Motor neuron (in vitro differentiated cells): ENCODE results near the gene AGPS. TPM values are rescaled to one million over a fixed set of nuclear protein-coding genes. Genes with fewer than 3 reads are reported as not detected.

Source experiments
- ATAC-seq, 8 experiments: fragments of 200-7000 bp; cut with Tn5 transposase; replicated peaks in 6 of 8; 2 replicates each; pipeline ENCODE4 v1.8.0; 2021; ENCODE audit warnings: mild to moderate bottlenecking in 8 of 8, moderate library complexity in 8 of 8
- H3K27ac ChIP-seq, 2 donors: fragments of 250-450 bp; sonication (Bioruptor Pico); 2 replicates each; pipeline ENCODE4 v1.9.0; 2021; ENCODE audit warnings: antibody characterized with exemption in 2 of 2, mild to moderate bottlenecking in 2 of 2, moderate library complexity in 1 of 2
- H3K4me1 ChIP-seq, 2 donors: fragments of 250-450 bp; sonication (Bioruptor Pico); replicated peaks in 1 of 2; 2 replicates each; pipeline ENCODE4 v1.6.1; 2021; ENCODE audit warnings: antibody characterized with exemption in 2 of 2, mild to moderate bottlenecking in 2 of 2, moderate library complexity in 1 of 2
- H3K4me3 ChIP-seq, 5 donors: fragments of 250-450 bp; sonication (Bioruptor Pico); 2 replicates each; pipeline ENCODE4 v1.9.0; 2021; ENCODE audit warnings: antibody characterized with exemption in 5 of 5, mild to moderate bottlenecking in 5 of 5, moderate library complexity in 4 of 5
- WGBS, 10 experiments: fragments of 450-650 bp; shearing (Covaris generic); methylation state at CpG; one replicate each; pipeline ENCODE4 v1.0.0; 2022; 5-methylcytosine and 5-hydroxymethylcytosine counted together
- in situ Hi-C, 9 experiments: fragments of 400-800 bp; cut with MboI; loops; one replicate each; pipeline ENCODE4 v1.15.0; 2021; ENCODE audit warnings: low sequenced_read_pairs in 9 of 9, low pct_unique_long_range_greater_than_20kb in 2 of 9; ENCODE audit not compliant: unreplicated experiment in 9 of 9
- total RNA-seq, 8 experiments: library from RNA; unstranded; fragments of 300-600 nt; gene quantifications; 2 replicates each; pipeline versions ENCODE4 v1.2.3 to v1.2.4, GENCODE V29; 2022

The AGPS gene
- total RNA-seq, 8 experiments from 2014 or later, result 21.6 to 62.4 (median 30.2) TPM

GRCh38 chr2:177532567-177532966, 140.0 kb downstream of the AGPS start:
- in situ Hi-C loops, result no loop called here
- H3K4me1 ChIP-seq, result peaks cover 10 to 33% of the 10 kb centered on the region in 2 donors
- 80 to 100% (median 100%) methylated on average over 1 of the region's 1 CpG; no CpG with 5 or more reads in 5 of the 10 experiments for WGBS, 10 experiments
- H3K4me3 ChIP-seq, result no peak overlapping the region
- peak in 1 of 8 experiments; percentile 7 for ATAC-seq
- H3K27ac ChIP-seq, result no peak overlapping the region

DNA sequence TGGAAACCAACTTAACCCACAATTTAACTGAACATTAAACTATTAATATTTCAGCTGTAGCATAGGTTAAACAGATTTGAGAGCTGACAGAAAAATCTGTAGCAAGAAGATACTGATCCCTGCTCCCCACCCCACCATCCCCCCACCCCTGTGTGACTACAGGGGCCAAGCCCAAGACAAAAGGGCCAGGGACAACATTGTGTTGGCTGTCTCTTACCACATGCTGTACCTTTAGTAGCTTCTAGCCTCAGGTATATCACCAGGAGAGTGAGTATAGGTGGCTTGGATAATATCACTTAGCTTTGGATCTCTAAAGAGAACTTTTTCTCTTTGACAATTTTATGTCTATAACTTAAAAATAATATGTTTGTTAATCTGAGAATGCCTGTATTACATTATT, 140.7 kb downstream of the AGPS start:
- no peak overlapping the region for H3K4me3 ChIP-seq
- ATAC-seq, result no peak
- in situ Hi-C loops, result no loop called here

GRCh38 chr2:177535000-177535399, 142.4 kb downstream of the AGPS start:
- Histone ChIP-seq H3K4me3 (no peak overlapping the region), H3K27ac (no peak overlapping the region), H3K4me1 (peaks cover 10 to 46% of the 10 kb centered on the region in 2 donors)
- no peak for ATAC-seq
- in situ Hi-C loops, result no loop called here

More for the DNA sequence above, 140.7 kb downstream of the AGPS start:
- Histone ChIP-seq H3K4me1 (peaks cover 10 to 40% of the 10 kb centered on the region in 2 donors), H3K27ac (no peak overlapping the region)

- no peak overlapping the region for H3K4me3 ChIP-seq
- peak in 5 of 8 experiments; percentile 12 to 66 (median 22) for ATAC-seq
- 20 to 94% (median 68%) methylated on average over 1 to 3 of the region's 3 CpGs; no CpG with 5 or more reads in 3 of the 10 experiments for WGBS, 10 experiments
- H3K4me1 ChIP-seq, result peaks cover 10 to 38% of the 10 kb centered on the region in 2 donors
- in situ Hi-C loops, result no loop called here
- no peak overlapping the region for H3K27ac ChIP-seq
These were observed 143.5 kb downstream of the AGPS start for GRCh38 chr2:177535958-177536504.

DNA sequence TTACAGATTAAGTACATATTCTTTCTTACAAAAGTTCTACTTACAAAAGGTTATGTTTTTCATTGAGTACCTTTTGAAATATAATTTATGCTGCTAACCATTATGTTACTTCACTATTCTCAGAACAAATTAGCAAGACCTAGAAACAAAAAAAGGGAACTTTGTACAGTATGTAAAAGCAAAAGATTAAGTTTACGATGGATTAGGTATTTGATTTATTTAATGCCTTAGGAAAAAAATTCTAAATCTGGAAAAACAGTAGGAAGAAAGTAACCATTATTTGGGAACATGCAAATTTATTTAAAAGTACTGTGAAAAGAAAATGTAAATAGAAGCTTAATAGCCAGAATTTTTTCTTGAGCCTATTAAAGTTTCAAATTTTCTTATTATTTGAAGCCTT, 144.6 kb downstream of the AGPS start:
- Histone ChIP-seq H3K27ac (no peak overlapping the region), H3K4me1 (peaks cover 10 to 36% of the 10 kb centered on the region in 2 donors), H3K4me3 (no peak overlapping the region)
- peak in 1 of 8 experiments; percentile 61 for ATAC-seq
- WGBS, 10 experiments, result 0 to 100% (median 100%) methylated on average over 1 of the region's 1 CpG; no CpG with 5 or more reads in 1 of the 10 experiments
- in situ Hi-C loops, result no loop called here

GRCh38 chr2:177537636-177538035, 145.1 kb downstream of the AGPS start:
- WGBS, 10 experiments, result 0 to 75% (median 39%) methylated on average over 1 to 3 of the region's 3 CpGs
- peak in 2 of 8 experiments; percentile 32 to 63 for ATAC-seq
- in situ Hi-C loops, result no loop called here
- Histone ChIP-seq H3K27ac (no peak overlapping the region), H3K4me3 (no peak overlapping the region), H3K4me1 (peaks cover 10 to 36% of the 10 kb centered on the region in 2 donors)

DNA sequence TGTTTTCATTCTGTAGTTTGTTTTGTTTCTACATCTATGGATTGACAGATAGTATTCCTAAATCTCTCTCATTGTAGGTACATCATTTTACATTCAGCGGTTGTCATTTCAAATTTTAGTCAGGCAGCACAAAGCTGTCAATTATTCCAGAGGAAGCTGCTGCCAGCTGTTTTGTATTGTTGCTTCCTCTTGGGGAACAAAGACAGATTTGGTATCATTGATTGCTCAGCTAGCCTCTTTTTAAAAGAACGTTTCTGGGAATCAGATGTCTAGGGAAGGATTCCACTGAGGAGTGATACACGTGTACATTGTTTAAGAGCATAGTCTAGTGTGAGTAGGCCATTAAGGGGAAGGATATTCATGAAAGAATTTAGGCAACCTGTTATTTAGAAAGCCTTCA, 145.8 kb downstream of the AGPS start:
- ATAC-seq, result no peak
- Histone ChIP-seq H3K4me3 (no peak overlapping the region), H3K4me1 (peaks cover 10 to 36% of the 10 kb centered on the region in 2 donors), H3K27ac (no peak overlapping the region)
- 14 to 100% (median 54%) methylated on average over 1 to 3 of the region's 3 CpGs; no CpG with 5 or more reads in 1 of the 10 experiments for WGBS, 10 experiments
- in situ Hi-C loops, result no loop called here

GRCh38 chr2:177540283-177540682, 147.7 kb downstream of the AGPS start:
- WGBS, 10 experiments, result 100% methylated on average over 1 of the region's 1 CpG; no CpG with 5 or more reads in 5 of the 10 experiments
- no peak for ATAC-seq
- peaks cover 10 to 37% of the 10 kb centered on the region in 2 donors for H3K4me1 ChIP-seq
- no peak overlapping the region for H3K4me3 ChIP-seq
- H3K27ac ChIP-seq, result no peak overlapping the region
- in situ Hi-C loops, result no loop called here

GRCh38 chr2:177541258-177541991, 148.9 kb downstream of the AGPS start:
- no peak overlapping the region for H3K4me3 ChIP-seq
- peaks cover 3 to 26% of the 10 kb centered on the region in 2 donors for H3K4me1 ChIP-seq
- H3K27ac ChIP-seq, result no peak overlapping the region
- no peak for ATAC-seq
- in situ Hi-C loops, result no loop called here

- ATAC-seq, result no peak
- in situ Hi-C loops, result no loop called here
- peaks cover 0 to 16% of the 10 kb centered on the region in 2 donors for H3K4me1 ChIP-seq
- H3K27ac ChIP-seq, result no peak overlapping the region
- no peak overlapping the region for H3K4me3 ChIP-seq
These were observed 149.8 kb downstream of the AGPS start for GRCh38 chr2:177542396-177542795.

GRCh38 chr2:177543007-177543760, 150.6 kb downstream of the AGPS start:
- Histone ChIP-seq H3K4me1 (peaks cover 0 to 8% of the 10 kb centered on the region in 2 donors), H3K4me3 (no peak overlapping the region), H3K27ac (no peak overlapping the region)
- WGBS, 10 experiments, result 16 to 100% (median 92%) methylated on average over 1 to 5 of the region's 6 CpGs; no CpG with 5 or more reads in 1 of the 10 experiments
- in situ Hi-C loops, result no loop called here
- peak in 2 of 8 experiments; percentile 34 to 92 for ATAC-seq

DNA sequence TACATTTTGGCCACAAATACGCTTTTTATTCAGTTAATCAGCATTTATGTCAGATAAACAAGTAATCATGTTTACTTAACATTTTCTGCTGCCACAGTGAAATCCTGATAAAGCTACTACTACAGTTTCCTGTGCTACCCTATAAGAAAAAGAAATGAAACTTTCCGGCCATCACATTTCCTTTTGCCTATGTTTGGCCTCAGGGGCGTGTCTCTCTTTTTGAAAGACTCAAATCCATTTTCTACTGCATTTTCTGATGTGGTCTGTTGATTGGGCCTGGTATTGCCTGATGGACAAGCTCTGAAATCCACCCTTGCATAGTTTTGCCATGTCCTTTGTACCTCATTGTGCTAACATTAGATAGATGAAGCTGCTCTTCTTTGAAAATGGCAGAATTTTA, 152.6 kb downstream of the AGPS start:
- peaks cover 0 to 9% of the 10 kb centered on the region in 2 donors for H3K4me1 ChIP-seq
- no peak for ATAC-seq
- in situ Hi-C loops, result no loop called here
- 80 to 100% (median 96%) methylated on average over 1 to 3 of the region's 3 CpGs for whole genome bisulfite sequencing, 10 experiments
- H3K27ac ChIP-seq, result no peak overlapping the region
- H3K4me3 ChIP-seq, result no peak overlapping the region

DNA sequence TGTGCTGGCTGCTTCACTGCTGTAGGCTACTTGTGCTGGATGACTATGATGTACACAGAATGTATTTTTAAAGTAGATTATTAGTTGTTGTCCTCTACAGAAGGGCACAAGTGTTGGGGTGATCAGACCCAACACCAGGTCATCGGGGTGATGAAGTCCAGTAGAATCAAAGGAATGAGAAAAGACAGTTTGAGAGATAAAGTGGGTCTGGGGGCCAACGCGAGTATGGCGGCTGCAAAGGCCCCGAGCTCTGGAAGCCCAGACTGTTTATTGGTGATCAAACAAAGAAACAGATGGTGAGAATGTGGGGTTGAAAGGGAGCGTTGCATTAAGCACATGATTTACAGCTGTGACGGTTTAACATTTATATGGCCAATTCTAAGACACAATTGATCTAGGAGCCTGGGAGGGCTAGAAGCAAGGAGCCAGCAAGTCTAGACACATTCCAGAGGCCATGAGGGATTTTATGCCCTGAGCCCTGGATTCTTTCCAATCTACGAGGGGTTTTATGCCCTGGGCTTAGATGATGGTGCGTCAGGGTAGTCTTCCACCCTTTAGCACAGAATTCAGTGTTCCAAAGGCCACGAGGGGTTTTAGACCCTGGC, 153.5 kb downstream of the AGPS start:
- peak overlapping the region in 1 of 2 donors; percentile 34 for H3K27ac ChIP-seq
- ATAC-seq, result no peak
- in situ Hi-C loops, result no loop called here
- WGBS, 10 experiments, result 50 to 93% (median 78%) methylated on average over 2 to 8 of the region's 10 CpGs; no CpG with 5 or more reads in 2 of the 10 experiments
- H3K4me3 ChIP-seq, result no peak overlapping the region
- H3K4me1 ChIP-seq, result peaks cover 0 to 15% of the 10 kb centered on the region in 2 donors
